Neural cell (in vitro differentiated cells): ENCODE measurements around the gene VPS41. TPM values are rescaled to one million over a fixed set of nuclear protein-coding genes. Genes with fewer than 3 reads are reported as not detected.

Experiments
- H2AFZ ChIP-seq: fragments of 200-600, 300-800 bp; sonication (generic), shearing (Covaris generic); 2 replicates; pipeline ENCODE4 v1.6.0; 2014; ENCODE audit warnings: low read depth, mild to moderate bottlenecking, antibody characterized with exemption, low read length, moderate library complexity
- H3F3A ChIP-seq: fragments of 200-600 bp; shearing (Covaris generic); 2 replicates; pipeline ENCODE4 v1.6.1; 2016; ENCODE audit warnings: mild to moderate bottlenecking, moderate library complexity, mixed read lengths, antibody characterized with exemption, low read length; ENCODE audit not compliant: insufficient read depth, poor library complexity, severe bottlenecking
- H3K27ac ChIP-seq: fragments of 200-600, 300-800 bp; sonication (generic), shearing (Covaris generic); 2 replicates; pipeline ENCODE4 v1.5.1; 2014; ENCODE audit warnings: mild to moderate bottlenecking, low read length, moderate library complexity
- H3K27me3 ChIP-seq: fragments of 300-800, 200-600 bp; sonication (generic), shearing (Covaris generic); 2 replicates; pipeline ENCODE4 v1.6.0; 2014; ENCODE audit warnings: mild to moderate bottlenecking, low read depth, low read length, moderate library complexity; ENCODE audit not compliant: insufficient read depth
- H3K36me3 ChIP-seq: fragments of 300-800, 200-600 bp; sonication (generic), shearing (Covaris generic); 2 replicates; pipeline ENCODE4 v1.5.1; 2014; ENCODE audit warnings: mild to moderate bottlenecking, antibody characterized with exemption, low read length, moderate library complexity; ENCODE audit not compliant: insufficient read depth
- H3K4me2 ChIP-seq: fragments of 300-800, 200-600 bp; sonication (generic), shearing (Covaris generic); 2 replicates; pipeline ENCODE4 v1.6.0; 2014; ENCODE audit warnings: mild to moderate bottlenecking, low read length
- H3K4me3 ChIP-seq: fragments of 300-800, 200-600 bp; sonication (generic), shearing (Covaris generic); 2 replicates; pipeline ENCODE4 v1.5.1; 2014; ENCODE audit warnings: mild to moderate bottlenecking, low read length, moderate library complexity
- H3K79me2 ChIP-seq: fragments of 200-600 bp; shearing (Covaris generic); replicated peaks from 2 replicates; pipeline ENCODE4 v1.6.0; 2014; ENCODE audit warnings: mild to moderate bottlenecking, low read length, moderate library complexity; ENCODE audit not compliant: insufficient read depth
- H3K9ac ChIP-seq: fragments of 300-800, 200-600 bp; sonication (generic), shearing (Covaris generic); 2 replicates; pipeline ENCODE4 v1.6.1; 2016; ENCODE audit warnings: mild to moderate bottlenecking, low read length, mixed read lengths
- H3K9me2 ChIP-seq: fragments of 200-600 bp; shearing (Covaris generic); 2 replicates; pipeline ENCODE4 v1.6.1; 2016; ENCODE audit warnings: mild to moderate bottlenecking, low read length, mixed read lengths; ENCODE audit not compliant: insufficient read depth
- H3K9me3 ChIP-seq: fragments of 200-600, 300-800 bp; sonication (generic), shearing (Covaris generic); 2 replicates; pipeline ENCODE4 v1.6.1; 2016; ENCODE audit warnings: mild to moderate bottlenecking, mixed run types, low read length, moderate library complexity, mixed read lengths
- H4K20me1 ChIP-seq: fragments of 200-600 bp; shearing (Covaris generic); 2 replicates; pipeline ENCODE4 v1.6.1; 2016; ENCODE audit warnings: mild to moderate bottlenecking, mixed run types; ENCODE audit not compliant: insufficient read depth
- EP300 ChIP-seq: fragments of 450-650 bp; conservative IDR thresholded peaks from 2 replicates; pipeline ENCODE4 v1.6.1; 2014; ENCODE audit warnings: antibody characterized with exemption, mild to moderate bottlenecking, moderate library complexity; ENCODE audit not compliant: poor library complexity, severe bottlenecking
- EZH2 ChIP-seq: fragments of 200-600, 300-800 bp; shearing (Covaris generic), sonication (generic); IDR thresholded peaks from 2 replicates; pipeline ENCODE4 v1.6.1; 2014; ENCODE audit warnings: antibody characterized with exemption, low read length, borderline replicate concordance, mild to moderate bottlenecking; ENCODE audit not compliant: insufficient read depth, poor library complexity, severe bottlenecking
- MXI1 ChIP-seq: fragments of 450-650 bp; conservative IDR thresholded peaks from 2 replicates; pipeline ENCODE4 v1.6.1; 2014; ENCODE audit warnings: antibody characterized with exemption, mild to moderate bottlenecking; ENCODE audit not compliant: poor library complexity, severe bottlenecking
- POLR2AphosphoS5 ChIP-seq: IDR thresholded peaks from 2 replicates; pipeline ENCODE4 v1.6.1; 2012
- RAD21 ChIP-seq: fragments of 450-650 bp; conservative IDR thresholded peaks from 2 replicates; pipeline ENCODE4 v1.6.1; 2014; ENCODE audit warnings: antibody characterized with exemption, mild to moderate bottlenecking, moderate library complexity
- SMC3 ChIP-seq: fragments of 450-650 bp; conservative IDR thresholded peaks from 2 replicates; pipeline ENCODE4 v1.6.1; 2014; ENCODE audit warnings: antibody characterized with exemption, mild to moderate bottlenecking, moderate library complexity; ENCODE audit not compliant: poor library complexity
- TAF1 ChIP-seq: IDR thresholded peaks from 2 replicates; pipeline ENCODE4 v1.6.1; 2012; ENCODE audit warnings: low read depth
- polyA plus RNA-seq: library from polyadenylated mRNA; depleted of rRNA; stranded (reverse); fragments of >200 nt; gene quantifications from 2 replicates; pipeline ENCODE4 v1.2.3, GENCODE V29; 2014
- TF ChIP-seq, protein P1 (sequence below): IDR thresholded peaks from 2 replicates; pipeline ENCODE4 v1.6.1; 2012; ENCODE audit warnings: borderline replicate concordance
- TF ChIP-seq, protein P2 (sequence below): fragments of 450-650 bp; IDR thresholded peaks from 2 replicates; pipeline ENCODE4 v1.5.1; 2014; ENCODE audit warnings: antibody characterized with exemption, mild to moderate bottlenecking, moderate library complexity; ENCODE audit not compliant: poor library complexity, severe bottlenecking

VPS41 gene
- polyA plus RNA-seq, 1 donor from 2014 or later = 64.0 TPM

DNA sequence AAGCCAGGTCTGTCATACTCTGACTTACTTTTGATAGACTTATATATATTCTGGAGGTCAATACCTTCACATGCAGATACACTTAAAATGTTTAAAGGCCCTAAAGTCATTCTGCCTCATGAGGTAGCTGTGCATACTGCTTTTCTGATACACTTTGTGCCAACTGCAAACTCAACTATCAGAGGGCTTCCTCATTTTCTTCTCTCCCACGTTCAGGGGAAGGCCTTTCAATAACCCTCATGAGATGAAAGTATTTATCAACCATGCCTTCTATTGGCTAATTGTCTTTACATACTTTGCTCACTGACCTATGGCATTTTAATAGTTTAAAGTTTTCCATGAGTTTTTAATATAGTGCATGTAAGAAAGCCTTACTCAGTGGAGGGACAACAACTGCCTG is 165.1 kb downstream of the VPS41 start:
- Histone ChIP-seq H3K27ac (no peak overlapping the region), H3K36me3 (no peaks in the 10 kb centered on the region), H3K9ac (no peak overlapping the region), H3K9me3 (no peaks in the 10 kb centered on the region), H3K27me3 (no peaks in the 10 kb centered on the region), H3K79me2 (no peaks in the 10 kb centered on the region), H3K9me2 (no peaks in the 10 kb centered on the region), H4K20me1 (no peaks in the 10 kb centered on the region), H3F3A (no peaks in the 10 kb centered on the region), H3K4me2 (no peak overlapping the region), H2AFZ (no peak overlapping the region), H3K4me3 (no peak overlapping the region)
- TF ChIP-seq MXI1 (no peak), RAD21 (no peak), EZH2 (no peak), SMC3 (no peak)
- TF ChIP-seq, protein P1, sequence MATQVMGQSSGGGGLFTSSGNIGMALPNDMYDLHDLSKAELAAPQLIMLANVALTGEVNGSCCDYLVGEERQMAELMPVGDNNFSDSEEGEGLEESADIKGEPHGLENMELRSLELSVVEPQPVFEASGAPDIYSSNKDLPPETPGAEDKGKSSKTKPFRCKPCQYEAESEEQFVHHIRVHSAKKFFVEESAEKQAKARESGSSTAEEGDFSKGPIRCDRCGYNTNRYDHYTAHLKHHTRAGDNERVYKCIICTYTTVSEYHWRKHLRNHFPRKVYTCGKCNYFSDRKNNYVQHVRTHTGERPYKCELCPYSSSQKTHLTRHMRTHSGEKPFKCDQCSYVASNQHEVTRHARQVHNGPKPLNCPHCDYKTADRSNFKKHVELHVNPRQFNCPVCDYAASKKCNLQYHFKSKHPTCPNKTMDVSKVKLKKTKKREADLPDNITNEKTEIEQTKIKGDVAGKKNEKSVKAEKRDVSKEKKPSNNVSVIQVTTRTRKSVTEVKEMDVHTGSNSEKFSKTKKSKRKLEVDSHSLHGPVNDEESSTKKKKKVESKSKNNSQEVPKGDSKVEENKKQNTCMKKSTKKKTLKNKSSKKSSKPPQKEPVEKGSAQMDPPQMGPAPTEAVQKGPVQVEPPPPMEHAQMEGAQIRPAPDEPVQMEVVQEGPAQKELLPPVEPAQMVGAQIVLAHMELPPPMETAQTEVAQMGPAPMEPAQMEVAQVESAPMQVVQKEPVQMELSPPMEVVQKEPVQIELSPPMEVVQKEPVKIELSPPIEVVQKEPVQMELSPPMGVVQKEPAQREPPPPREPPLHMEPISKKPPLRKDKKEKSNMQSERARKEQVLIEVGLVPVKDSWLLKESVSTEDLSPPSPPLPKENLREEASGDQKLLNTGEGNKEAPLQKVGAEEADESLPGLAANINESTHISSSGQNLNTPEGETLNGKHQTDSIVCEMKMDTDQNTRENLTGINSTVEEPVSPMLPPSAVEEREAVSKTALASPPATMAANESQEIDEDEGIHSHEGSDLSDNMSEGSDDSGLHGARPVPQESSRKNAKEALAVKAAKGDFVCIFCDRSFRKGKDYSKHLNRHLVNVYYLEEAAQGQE = no peak

DNA sequence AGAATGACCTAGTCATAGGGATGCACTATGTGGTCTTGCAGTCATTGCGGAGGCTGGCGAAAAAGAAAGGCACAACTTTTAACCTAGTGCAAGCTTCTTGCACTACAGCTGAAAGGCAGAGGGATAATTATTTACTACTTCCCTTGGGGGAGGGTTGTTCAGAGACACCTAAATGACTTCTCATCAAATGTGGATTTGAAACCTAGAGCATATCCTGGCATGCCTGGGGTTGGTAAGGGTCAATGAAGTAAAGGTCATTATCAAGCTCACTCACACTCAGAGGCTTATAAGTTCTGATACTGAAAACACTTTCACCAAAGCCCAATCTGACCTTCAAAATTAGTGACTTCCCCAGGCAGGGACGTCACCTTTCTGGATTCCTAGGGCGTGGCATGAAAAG is 168.9 kb downstream of the VPS41 start:
- no peaks in the 10 kb centered on the region for H3F3A ChIP-seq
- H3K9me3 ChIP-seq = no peaks in the 10 kb centered on the region
- no peaks in the 10 kb centered on the region for H3K9me2 ChIP-seq

More for the DNA sequence above, 168.9 kb downstream of the VPS41 start:
- Histone ChIP-seq H3K27me3 (no peaks in the 10 kb centered on the region), H3K27ac (no peak overlapping the region), H3K4me3 (no peak overlapping the region), H3K4me2 (no peak overlapping the region), H3K79me2 (no peaks in the 10 kb centered on the region), H3K36me3 (no peaks in the 10 kb centered on the region), H2AFZ (no peak overlapping the region), H3K9ac (no peak overlapping the region), H4K20me1 (no peaks in the 10 kb centered on the region)
- TF ChIP-seq EP300 = no peak
- no peak for TF ChIP-seq POLR2AphosphoS5
- TF ChIP-seq MXI1 = no peak
- TF ChIP-seq EZH2 = no peak
- TF ChIP-seq SMC3 = no peak
- TF ChIP-seq, protein P1 = no peak
- no peak for TF ChIP-seq TAF1
- no peak for TF ChIP-seq RAD21
- TF ChIP-seq, protein P2, sequence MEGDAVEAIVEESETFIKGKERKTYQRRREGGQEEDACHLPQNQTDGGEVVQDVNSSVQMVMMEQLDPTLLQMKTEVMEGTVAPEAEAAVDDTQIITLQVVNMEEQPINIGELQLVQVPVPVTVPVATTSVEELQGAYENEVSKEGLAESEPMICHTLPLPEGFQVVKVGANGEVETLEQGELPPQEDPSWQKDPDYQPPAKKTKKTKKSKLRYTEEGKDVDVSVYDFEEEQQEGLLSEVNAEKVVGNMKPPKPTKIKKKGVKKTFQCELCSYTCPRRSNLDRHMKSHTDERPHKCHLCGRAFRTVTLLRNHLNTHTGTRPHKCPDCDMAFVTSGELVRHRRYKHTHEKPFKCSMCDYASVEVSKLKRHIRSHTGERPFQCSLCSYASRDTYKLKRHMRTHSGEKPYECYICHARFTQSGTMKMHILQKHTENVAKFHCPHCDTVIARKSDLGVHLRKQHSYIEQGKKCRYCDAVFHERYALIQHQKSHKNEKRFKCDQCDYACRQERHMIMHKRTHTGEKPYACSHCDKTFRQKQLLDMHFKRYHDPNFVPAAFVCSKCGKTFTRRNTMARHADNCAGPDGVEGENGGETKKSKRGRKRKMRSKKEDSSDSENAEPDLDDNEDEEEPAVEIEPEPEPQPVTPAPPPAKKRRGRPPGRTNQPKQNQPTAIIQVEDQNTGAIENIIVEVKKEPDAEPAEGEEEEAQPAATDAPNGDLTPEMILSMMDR = no peak
